ENCODE measurements around the gene TIMELESS.
A peak's percentile ranks its signal among the peaks of the same experiment; 100 is the strongest.
"Not testable (repeated sequence)": the region's sequence is repeated elsewhere in the genome, so short reads cannot be mapped to it uniquely, and the experiment has no call there.

Gene TIMELESS

DNA sequence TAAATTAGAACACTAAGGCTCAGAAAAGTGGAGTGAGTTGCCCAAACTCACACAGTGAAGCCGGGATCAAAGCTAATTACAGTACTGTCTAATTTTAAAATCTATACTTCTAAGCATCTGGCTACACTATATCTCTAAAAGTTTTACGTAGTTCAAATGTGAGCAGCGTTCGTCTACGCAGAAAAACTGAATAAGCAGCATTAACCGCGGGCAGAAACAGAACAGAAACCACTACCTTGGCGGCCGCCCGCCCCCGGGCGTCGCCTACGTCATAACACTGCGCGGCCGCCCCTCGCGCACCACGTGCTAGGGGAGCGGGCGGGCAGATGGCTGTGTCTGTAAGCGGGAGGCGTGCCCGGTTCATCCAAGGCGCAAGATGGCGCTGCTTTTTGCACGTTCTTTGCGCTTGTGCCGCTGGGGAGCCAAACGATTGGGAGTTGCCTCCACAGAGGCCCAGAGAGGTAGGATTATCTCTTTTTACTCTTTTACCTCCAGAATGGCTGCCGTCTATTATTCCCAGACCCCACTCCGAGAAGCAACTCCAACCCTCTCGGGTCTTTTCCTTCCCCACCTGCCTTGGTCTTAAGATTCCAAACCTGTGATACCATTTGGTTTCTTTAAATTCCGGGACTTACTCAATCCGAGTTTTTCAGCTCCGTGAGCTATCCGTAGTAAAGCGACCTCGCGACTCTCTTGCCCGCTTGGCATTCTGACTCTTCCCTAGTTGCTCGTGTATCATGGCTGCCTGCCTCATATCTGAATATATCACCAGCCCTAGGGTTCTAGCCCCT lies 19.2 kb upstream of the TIMELESS start, which contains the start of gene SPRYD4:
Gene SPRYD4, plus strand, starts transcription at position 363 of the 791 bp plus-strand sequence. Its CDS starts 14 bp downstream, at position 377.
- DNase-seq, result peak; percentile 94 to 96

GRCh38 chr12:56462565-56462964 lies 13.3 kb upstream of the TIMELESS start:
- no peak for DNase-seq

DNA sequence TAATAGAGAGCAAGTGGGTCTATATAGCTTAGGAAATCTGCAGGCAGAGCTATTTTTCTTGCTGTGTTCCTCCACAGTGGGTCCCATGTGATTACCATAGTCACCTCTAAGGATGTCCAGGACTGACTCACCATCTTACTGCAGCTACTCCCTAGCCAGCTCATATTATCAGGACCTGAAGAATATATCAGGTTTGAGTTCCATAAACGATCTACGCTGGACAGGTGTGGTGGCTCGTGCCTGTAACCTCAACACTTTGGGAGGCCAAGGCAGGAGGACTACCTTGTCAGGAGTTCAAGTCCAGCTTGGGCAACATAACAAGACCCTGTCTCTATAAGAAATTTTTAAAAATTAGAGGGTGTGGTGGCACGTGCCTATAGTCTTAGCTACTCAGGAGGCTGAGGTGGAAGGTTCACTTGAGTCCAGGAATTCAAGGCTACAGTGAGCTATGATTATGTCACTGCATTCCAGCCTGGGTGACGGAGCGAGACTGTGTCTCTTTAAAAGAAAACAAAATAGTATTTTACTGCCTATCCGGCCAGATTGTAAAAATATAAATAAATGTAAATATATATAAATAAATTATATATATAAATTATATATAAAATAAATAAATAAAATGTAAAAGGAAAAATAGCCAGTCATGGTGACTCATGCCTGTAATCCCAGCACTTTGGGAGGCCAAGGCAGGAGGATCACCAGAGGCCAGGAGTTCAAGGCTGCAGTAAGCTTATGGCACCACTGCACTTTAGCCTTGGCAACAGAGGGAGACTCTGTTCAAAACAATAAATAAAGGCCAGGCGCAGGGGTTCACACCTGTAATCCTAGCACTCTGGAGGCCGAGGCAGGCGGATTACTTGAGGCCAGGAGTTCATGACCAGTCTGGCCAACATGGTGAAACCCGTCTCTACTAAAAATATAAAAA lies 12.3 kb upstream of the TIMELESS start:
- no peak for DNase-seq

DNA sequence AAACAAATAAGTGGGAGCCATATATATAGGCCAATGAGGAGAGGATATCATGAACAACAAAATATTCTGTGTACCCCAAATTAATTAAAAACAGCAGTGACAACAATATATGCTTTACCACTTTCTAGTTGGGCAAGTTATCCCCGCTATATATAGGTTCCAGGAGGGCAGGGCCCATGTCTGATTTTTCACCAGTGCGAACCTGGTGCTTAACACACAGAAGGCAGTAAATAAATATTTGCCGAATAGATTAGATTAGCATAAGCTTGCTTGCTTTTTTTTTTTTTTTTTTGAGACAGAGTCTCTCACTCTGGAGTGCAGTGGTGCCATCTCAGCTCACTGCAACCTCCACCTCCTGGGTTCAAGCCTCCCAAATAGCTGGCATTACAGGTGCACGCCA lies 8.6 kb upstream of the TIMELESS start:
- DNase-seq, result no peak

DNA sequence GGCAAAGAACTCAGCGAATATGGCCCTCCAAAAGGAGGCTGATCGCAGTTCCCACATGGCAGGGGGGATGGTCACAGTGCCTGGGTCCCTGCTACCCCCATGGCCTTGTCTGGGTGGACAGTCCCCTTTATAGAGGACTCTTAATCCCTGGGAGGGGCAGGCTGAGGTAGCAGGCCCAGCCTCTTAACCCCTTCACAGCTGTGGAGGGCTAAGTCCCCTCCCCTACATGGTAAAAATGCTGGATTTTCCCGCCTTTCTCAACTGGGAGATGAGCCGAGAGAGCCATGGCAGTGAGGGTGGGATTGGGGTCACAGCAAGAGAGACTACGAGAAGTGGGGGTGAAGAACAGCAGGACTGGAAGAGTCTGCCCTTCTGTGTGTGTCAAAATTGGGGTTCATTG lies 5.3 kb upstream of the TIMELESS start, which contains the start of gene MIP:
Gene MIP, minus strand, starts transcription at position 101 of the 400 bp plus-strand sequence. Its CDS starts 44 bp downstream, at position 57.
- DNase-seq, result no peak

DNA sequence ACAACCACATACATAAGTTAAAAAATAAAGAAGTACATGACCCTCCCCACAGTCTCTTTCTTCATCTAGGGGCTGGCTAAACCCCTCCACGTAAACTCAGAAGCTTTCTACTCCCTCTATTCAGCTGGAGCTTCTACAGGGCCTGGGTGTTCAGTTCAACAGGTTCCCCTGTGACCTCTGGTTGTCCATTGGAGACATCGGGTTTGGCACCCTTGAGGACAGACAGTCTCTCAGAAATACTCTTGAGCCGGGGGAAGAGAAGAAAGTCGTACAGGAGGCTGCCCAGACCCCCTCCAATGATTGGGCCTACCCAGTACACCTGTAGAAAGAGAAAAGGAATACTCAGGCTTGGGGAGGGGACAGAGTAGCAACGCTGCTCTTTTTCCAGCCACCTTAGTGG lies 1.9 kb upstream of the TIMELESS start:
- DNase-seq, result no peak

- no peak for DNase-seq
These were observed 1.0 kb upstream of the TIMELESS start for GRCh38 chr12:56450241-56450640.

DNA sequence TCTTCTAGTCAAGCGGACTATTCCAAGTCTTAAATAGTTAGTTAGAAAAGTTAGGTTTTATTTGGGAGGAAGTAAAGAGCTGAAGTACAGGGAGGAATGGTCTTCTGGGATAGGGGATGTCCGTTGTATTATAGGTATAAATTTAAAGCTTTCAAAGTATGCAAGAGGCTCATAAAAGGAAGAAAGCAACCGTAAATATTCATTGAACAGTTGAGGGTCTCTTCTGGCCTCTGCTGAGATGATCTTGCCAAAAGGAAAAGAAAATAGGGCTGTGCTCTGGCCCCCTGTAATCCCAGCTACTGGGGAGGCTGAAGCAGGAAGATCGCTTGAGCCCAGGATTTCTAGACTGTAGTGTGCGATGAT lies 377 bp upstream of the TIMELESS start:
- no peak for DNase-seq

DNA sequence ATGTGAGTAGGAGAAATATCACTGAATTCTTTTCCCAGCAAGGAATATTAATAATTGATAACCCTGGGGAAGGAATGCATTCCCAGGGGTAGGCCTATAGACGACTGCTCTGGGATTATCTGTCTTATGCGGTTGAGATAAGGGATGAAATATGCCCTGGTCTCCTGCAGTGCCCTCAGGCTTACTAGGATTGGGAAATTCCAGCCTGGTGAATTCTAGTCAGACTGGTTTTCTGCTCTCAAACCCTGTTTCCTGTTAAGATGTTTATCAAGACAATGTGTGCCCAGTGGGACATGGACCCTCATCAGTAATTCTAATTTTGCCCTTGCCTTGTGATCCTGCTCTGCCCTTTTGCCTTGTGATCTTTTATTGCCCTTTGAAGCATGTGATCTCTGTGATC lies 6.0 kb downstream of the TIMELESS start:
- not testable (repeated sequence) for DNase-seq

GRCh38 chr12:56437430-56438176 lies 11.6 kb downstream of the TIMELESS start:
- no peak for DNase-seq

DNA sequence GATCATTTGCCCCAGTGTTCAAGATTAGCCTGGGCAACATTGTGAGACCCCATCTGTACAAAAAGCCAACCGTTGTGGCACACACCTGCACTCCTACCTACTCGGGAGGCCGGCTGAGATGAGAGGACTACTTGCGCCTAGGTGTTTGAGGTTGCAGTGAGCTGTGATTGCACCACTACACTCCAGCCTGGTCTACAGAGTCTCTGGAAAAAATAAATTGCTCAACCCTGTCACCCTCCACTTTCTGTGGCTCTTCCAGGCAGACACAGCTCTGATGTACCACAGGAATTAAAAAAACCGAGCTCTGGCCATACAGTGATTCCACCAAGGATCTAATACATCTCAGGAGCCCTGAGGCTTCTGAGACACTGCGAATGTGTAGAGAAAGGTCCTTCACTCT lies 14.4 kb downstream of the TIMELESS start:
- DNase-seq, result no peak

- DNase-seq, result no peak
These were observed 17.4 kb downstream of the TIMELESS start for GRCh38 chr12:56431850-56432249.

DNA sequence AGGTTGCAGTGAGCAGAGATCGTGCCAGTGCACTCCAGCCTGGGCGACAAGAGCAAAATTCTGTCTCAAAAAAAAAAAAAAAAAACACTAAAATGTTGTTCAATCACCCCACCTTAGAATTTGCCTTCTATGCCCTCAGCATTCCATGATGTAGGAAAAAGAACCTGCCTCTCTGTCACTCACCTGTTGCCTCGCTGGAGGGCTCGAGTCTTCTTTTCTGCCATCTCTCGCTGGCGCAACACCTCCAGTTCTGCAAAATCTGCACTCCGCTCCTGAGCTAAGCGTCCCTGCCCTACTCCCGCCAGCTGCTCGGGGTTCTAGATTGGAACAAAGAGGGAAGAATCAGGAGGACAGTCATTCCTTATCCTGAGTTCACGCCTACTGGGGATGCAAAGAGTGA lies 17.9 kb downstream of the TIMELESS start:
- no peak for DNase-seq

- DNase-seq, result no peak
These were observed 23.2 kb downstream of the TIMELESS start for GRCh38 chr12:56425940-56426438.

GRCh38 chr12:56425193-56425592 lies 24.0 kb downstream of the TIMELESS start:
- DNase-seq, result no peak

GRCh38 chr12:56420411-56420810 lies 28.8 kb downstream of the TIMELESS start:
- DNase-seq, result no peak

GRCh38 chr12:56417739-56418138 lies 31.5 kb downstream of the TIMELESS start:
- no peak for DNase-seq

- no peak for DNase-seq
These were observed 34.8 kb downstream of the TIMELESS start for GRCh38 chr12:56414401-56414800.

DNA sequence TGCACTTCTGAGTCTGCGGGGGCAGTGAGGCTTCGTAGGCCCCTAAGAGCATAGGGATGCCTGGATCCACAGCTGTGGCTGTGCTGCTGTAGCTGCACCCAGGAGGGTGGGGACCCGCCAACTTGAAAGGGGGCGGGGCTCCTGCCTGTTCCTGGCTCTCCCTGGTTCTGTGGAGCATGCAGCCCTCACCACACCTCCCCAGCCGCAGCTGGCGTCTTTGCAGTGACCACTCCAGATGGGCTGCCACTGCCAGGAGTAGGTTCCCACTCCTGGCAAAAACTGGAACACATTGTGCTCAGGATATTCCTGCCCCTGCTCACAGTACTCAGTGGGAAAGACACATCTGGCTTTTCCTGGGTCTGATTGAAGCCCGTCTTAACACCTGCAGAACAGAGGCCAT lies 35.8 kb downstream of the TIMELESS start:
- no peak for DNase-seq

DNA sequence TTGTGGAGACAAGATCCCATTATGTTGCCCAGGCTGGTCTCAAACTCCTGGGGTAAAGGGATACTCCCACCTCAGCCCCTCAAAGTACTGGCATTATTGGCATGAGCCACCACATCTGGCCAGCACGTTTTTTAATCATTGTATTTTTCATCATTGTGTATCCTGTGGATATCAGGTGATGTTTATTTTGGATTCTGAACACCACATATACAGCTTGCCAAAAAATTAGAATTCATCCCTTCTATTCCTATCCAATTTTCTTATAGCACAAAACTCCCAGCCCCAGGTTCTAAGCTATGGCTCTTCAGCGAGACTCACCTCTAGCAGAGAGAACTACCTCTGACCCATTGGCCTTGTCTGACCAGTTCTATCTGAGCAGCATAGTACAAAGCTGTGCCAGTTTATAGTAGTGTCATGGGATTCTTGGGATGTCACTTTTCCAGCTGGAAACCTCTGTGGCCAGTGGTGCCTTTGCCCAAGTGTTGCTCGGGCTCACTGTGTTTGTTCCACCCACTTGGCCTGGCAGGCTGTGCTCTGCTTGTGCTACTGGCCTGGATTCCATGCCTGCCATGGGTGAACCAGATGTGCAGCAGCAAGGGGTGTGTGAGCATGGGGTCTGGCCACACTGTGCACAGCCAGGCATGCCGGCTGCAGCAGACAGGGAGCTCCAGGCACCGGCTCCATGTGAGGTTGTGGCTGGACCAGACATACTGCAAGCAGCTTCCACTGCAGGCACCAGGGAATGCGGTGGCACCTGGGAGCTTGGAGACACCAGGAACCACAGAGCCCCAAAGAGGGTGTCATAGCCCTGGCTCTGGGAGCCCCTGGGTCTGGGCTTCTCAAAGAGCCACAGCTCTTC lies 37.2 kb downstream of the TIMELESS start:
- DNase-seq, result no peak

GRCh38 chr12:56410768-56411167 lies 38.5 kb downstream of the TIMELESS start:
- no peak for DNase-seq
